Prostate gland (tissue), 2 donors: Measurements from ENCODE around the gene CCDC106. TPM values are rescaled to one million over a fixed set of nuclear protein-coding genes. Genes with fewer than 3 reads are reported as not detected.
A peak's percentile ranks its signal among the peaks of the same experiment; 100 is the strongest.

Experiments
- DNase-seq: peaks from one replicate; pipeline ENCODE4 v3.0.0-alpha.2; 2019; ENCODE audit warnings: low spot score
- H3K27ac ChIP-seq, 2 donors: fragments of 200-600 bp; sonication (generic); 2 replicates each; pipeline ENCODE4 v1.5.1; 2017 to 2019
- H3K27me3 ChIP-seq: fragments of 200-600 bp; sonication (generic); replicated peaks from 2 replicates; pipeline ENCODE4 v1.5.1; 2019; ENCODE audit not compliant: insufficient read depth
- H3K36me3 ChIP-seq, 2 donors: fragments of 200-600 bp; sonication (generic); 1 replicate in 1 of 2; 2 replicates in 1 of 2; pipeline versions ENCODE4 v1.5.1 to v1.8.1; 2017 to 2019
- H3K4me1 ChIP-seq: fragments of 200-600 bp; sonication (generic); replicated peaks from 2 replicates; pipeline ENCODE4 v1.5.1; 2019
- H3K4me3 ChIP-seq, 2 donors: fragments of 200-600 bp; sonication (generic); 2 replicates each; pipeline ENCODE4 v1.5.1; 2017 to 2019
- H3K9me3 ChIP-seq: fragments of 200-600 bp; sonication (generic); 2 replicates; pipeline ENCODE4 v1.5.1; 2017
- POLR2A ChIP-seq: fragments of 450-650 bp; IDR thresholded peaks from one replicate; pipeline ENCODE4 v1.6.1; 2016; ENCODE audit warnings: antibody characterized with exemption, mild to moderate bottlenecking
- POLR2AphosphoS5 ChIP-seq: sonication (generic); formaldehyde crosslinking; IDR thresholded peaks from one replicate; pipeline ENCODE4 v1.6.1; 2017; ENCODE audit warnings: antibody characterized with exemption
- WGBS: methylation state at CpG from one replicate; pipeline ENCODE4 v1.1.5; 2018; 5-methylcytosine and 5-hydroxymethylcytosine counted together
- intact Hi-C: fragments of 100-400 bp; cut with DNase I; formaldehyde crosslinking; loops from one replicate; pipeline ENCODE4 v1.14.2; 2022
- total RNA-seq, 2 donors: library from RNA; depleted of rRNA; stranded (reverse); fragments of >200 nt; gene quantifications; one replicate each; pipeline ENCODE4 v1.1.0, GENCODE V29; 2016
- TF ChIP-seq, protein P1 (sequence below), 4 experiments: fragments of 200-600 bp in 2 of 4; fragments of 450-650 bp in 2 of 4; sonication (generic) in 2 of 4; IDR thresholded peaks; 1 replicate in 3 of 4; 2 replicates in 1 of 4; pipeline ENCODE4 v1.5.1; 2016 to 2019; ENCODE audit warnings: antibody characterized with exemption in 4 of 4, mild to moderate bottlenecking in 2 of 4, moderate library complexity in 2 of 4

The CCDC106 gene
- total RNA-seq, 2 donors from 2014 or later, result 17.7 to 70.2 TPM

DNA sequence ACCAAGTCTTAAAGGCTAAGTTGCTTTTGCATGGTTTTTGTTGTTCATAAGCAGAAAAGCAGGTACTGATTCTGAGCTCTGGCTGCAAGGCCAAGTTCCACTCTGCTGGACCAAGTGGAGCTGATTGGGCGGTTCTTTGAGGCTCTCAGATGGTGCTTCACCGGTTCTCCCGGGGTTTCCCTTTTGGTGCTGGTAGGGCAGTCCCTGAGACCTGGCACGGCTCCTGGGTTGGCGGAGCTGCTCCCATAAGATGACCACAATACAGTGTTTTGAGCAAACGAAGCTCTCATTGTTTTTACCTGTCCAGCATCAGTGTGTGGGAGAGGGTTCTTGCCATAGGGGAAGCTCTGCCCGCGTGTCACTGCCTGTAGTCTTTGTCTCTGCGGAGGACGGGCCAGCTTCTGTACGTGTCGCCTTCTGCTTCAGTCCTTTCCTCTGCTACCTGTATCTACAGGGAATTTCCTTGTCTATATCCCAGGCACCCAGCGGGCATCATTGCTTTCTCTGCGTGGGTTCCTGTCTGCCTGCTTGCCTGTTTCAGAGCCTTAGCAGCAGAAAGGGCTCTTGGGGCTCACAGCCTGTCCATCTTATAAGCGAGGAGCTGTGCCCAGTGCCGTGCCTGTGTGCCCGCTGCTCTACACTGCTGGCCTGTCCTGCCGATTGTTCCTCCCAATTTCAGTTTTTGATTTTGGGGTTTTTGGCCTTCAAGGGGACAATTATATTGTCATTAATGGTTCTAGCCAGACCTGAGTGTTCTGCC, 9.2 kb downstream of the CCDC106 start:
- H3K36me3 ChIP-seq, result peaks cover 3 to 5% of the 10 kb centered on the region in 2 donors
- peak overlapping the region; percentile 88 to 94 for H3K4me3 ChIP-seq
- H3K4me1 ChIP-seq, result peaks cover 28% of the 10 kb centered on the region
- WGBS, result 35% methylated on average over 18 of the region's 18 CpGs
- no peak for TF ChIP-seq POLR2A
- TF ChIP-seq POLR2AphosphoS5, result no peak
- TF ChIP-seq, protein P1, sequence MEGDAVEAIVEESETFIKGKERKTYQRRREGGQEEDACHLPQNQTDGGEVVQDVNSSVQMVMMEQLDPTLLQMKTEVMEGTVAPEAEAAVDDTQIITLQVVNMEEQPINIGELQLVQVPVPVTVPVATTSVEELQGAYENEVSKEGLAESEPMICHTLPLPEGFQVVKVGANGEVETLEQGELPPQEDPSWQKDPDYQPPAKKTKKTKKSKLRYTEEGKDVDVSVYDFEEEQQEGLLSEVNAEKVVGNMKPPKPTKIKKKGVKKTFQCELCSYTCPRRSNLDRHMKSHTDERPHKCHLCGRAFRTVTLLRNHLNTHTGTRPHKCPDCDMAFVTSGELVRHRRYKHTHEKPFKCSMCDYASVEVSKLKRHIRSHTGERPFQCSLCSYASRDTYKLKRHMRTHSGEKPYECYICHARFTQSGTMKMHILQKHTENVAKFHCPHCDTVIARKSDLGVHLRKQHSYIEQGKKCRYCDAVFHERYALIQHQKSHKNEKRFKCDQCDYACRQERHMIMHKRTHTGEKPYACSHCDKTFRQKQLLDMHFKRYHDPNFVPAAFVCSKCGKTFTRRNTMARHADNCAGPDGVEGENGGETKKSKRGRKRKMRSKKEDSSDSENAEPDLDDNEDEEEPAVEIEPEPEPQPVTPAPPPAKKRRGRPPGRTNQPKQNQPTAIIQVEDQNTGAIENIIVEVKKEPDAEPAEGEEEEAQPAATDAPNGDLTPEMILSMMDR (IDR thresholded peaks at IDR 0.05), result no peak
- H3K27ac ChIP-seq, result no peak overlapping the region
- no peaks in the 10 kb centered on the region for H3K27me3 ChIP-seq
- H3K9me3 ChIP-seq, result no peaks in the 10 kb centered on the region
- intact Hi-C loops, result loop anchor here (10.0 kb wide), 1 partner anchor 542 kb away; the partner anchor contains the start of gene PPP1R12C
- DNase-seq, result peak; percentile 51

DNA sequence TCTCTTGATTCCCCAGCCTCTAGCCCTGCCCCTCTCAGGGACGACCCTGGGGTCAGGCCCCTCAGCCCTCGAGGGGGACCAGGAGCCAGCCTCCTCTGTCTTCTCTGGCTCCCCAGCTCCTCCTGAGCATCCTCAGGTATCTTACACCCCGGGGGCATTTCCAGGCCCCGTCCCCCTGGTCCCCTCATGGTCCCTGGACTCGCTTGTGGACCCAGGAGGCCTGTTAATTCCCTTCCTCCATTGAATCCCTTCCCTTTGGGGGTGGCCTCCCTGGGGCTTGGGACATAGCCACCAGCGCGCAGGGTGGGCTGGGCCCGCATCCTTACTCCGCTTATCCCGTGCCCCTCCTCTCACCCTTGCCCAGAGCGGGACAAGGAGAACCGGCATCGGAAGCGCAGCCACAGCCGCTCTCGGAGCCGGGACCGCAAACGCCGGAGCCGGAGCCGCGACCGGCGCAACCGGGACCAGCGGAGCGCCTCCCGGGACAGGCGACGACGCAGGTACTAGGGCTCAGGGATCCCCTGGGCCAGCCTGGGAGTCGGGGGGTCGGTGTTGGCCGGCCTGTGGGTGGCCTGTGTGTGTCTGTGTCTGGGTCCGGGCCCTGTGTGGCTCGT, 10.9 kb downstream of the CCDC106 start:
- DNase-seq, result no peak
- Histone ChIP-seq H3K27ac (no peak overlapping the region), H3K4me3 (no peak overlapping the region), H3K4me1 (peaks cover 28% of the 10 kb centered on the region), H3K9me3 (no peaks in the 10 kb centered on the region), H3K36me3 (peaks cover 17 to 22% of the 10 kb centered on the region in 2 donors), H3K27me3 (no peaks in the 10 kb centered on the region)
- TF ChIP-seq POLR2A, result no peak
- no peak for TF ChIP-seq POLR2AphosphoS5
- TF ChIP-seq, protein P1 (IDR thresholded peaks at IDR 0.05), result no peak
- intact Hi-C loops, result loop anchor here (10.0 kb wide), 1 partner anchor 544 kb away; the partner anchor contains the start of gene PPP1R12C
- 89% methylated on average over 37 of the region's 37 CpGs for WGBS

DNA sequence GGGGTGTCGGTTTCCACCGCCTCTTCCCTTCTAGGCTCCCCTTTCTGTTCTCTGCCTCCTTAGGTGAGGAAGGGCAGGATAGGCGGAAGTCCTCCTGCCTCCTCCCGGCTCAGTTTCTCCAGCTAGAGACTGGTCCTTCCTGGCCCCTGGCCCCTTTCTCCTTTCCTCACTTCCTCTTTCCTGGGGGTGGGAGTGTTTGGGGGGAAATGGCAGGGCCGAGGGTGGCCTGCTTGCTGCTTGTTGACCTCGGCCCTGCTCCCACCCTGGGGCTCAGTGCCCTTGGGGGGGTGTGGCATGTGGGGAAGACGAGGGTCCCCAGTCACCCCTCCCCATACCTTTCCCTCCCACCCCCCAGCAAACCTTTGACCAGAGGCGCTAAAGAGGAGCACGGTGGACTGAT, 11.8 kb downstream of the CCDC106 start:
- Histone ChIP-seq H3K4me1 (peaks cover 28% of the 10 kb centered on the region), H3K36me3 (peaks cover 22 to 31% of the 10 kb centered on the region in 2 donors), H3K9me3 (no peaks in the 10 kb centered on the region), H3K27ac (no peak overlapping the region), H3K4me3 (no peak overlapping the region), H3K27me3 (no peaks in the 10 kb centered on the region)
- 72% methylated on average over 9 of the region's 9 CpGs for WGBS
- TF ChIP-seq POLR2A (no peak), POLR2AphosphoS5 (no peak)
- TF ChIP-seq, protein P1 (IDR thresholded peaks at IDR 0.05), result no peak
- DNase-seq, result no peak
- intact Hi-C loops, result loop anchor here (10.0 kb wide), 1 partner anchor 545 kb away; the partner anchor contains the start of gene PPP1R12C

DNA sequence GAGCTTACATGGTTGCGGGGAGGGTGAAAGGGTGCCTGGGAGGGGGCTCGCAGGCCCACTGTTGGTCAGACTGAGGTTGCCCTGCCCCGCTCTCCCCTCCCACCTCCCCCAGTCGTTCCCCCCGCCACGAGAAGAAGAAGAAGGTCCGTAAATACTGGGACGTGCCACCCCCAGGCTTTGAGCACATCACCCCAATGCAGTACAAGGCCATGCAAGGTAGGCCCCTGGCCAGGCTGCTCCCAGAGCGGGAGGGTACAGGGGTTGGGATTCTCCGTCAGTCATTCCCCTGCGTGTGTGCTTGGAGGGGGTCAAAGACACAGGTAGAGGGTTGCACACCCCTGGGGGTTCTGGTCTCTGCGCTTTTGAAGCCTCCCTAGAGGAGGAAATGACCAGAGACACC, 12.4 kb downstream of the CCDC106 start:
- Histone ChIP-seq H3K36me3 (peaks cover 22 to 32% of the 10 kb centered on the region in 2 donors), H3K9me3 (no peaks in the 10 kb centered on the region), H3K27ac (no peak overlapping the region), H3K4me1 (peaks cover 28% of the 10 kb centered on the region), H3K4me3 (no peak overlapping the region), H3K27me3 (no peaks in the 10 kb centered on the region)
- intact Hi-C loops, result no loop called here
- TF ChIP-seq, protein P1 (IDR thresholded peaks at IDR 0.05), result no peak
- TF ChIP-seq POLR2A (no peak), POLR2AphosphoS5 (no peak)
- DNase-seq, result no peak
- WGBS, result 86% methylated on average over 11 of the region's 12 CpGs
